Measurements from ENCODE around the gene FKBP6. TPM values are rescaled to one million over a fixed set of nuclear protein-coding genes. Genes with fewer than 3 reads are reported as not detected.

Gene FKBP6
- total RNA-seq, 1 experiment from 2014 or later, result not detected

GRCh38 chr7:73369622-73370021 lies 41.7 kb downstream of the FKBP6 start:
- no peak overlapping the region for H4K91ac ChIP-seq (ENCODE audit: insufficient read length, low read depth, low read length)
- no peak overlapping the region for H3K14ac ChIP-seq (ENCODE audit: insufficient read depth, low read length)
- Mint-ChIP-seq H3K4me3 (no peak overlapping the region), H3K27ac (peak overlapping the region in 1 of 3 experiments; percentile 23; a peak in 3 of 7 replicates), H3K4me1 (peaks cover 0 to 4% of the 10 kb centered on the region in 2 experiments; a peak in 2 of 4 replicates), H3K27me3 (ENCODE audit: low read depth) (no peaks in the 10 kb centered on the region), H3K9me3 (no peaks in the 10 kb centered on the region), H3K36me3 (ENCODE audit: insufficient read depth in 1 of 3, low read depth in 3 of 3) (no peaks in the 10 kb centered on the region)
- H3K23me2 ChIP-seq (ENCODE audit: insufficient read length, low read depth, low read length, poor library complexity, severe bottlenecking), result no peaks in the 10 kb centered on the region
- no peak overlapping the region for H2BK20ac ChIP-seq (ENCODE audit: low read depth, low read length, poor library complexity, severe bottlenecking)
- H3K79me2 ChIP-seq (ENCODE audit: insufficient read depth, low read length), result no peaks in the 10 kb centered on the region
- H2BK12ac ChIP-seq (ENCODE audit: insufficient read length, low read depth, low read length), result no peak overlapping the region
- no peak overlapping the region for H3T11ph ChIP-seq (ENCODE audit: low read length)
- no peaks in the 10 kb centered on the region for H3K79me1 ChIP-seq (ENCODE audit: insufficient read depth, low read depth, low read length, poor library complexity, severe bottlenecking)
- no peak overlapping the region for H3K56ac ChIP-seq (ENCODE audit: insufficient read length, low read depth, low read length)
- H3K4ac ChIP-seq (ENCODE audit: low read depth, low read length), result no peak overlapping the region
- H3K9me3 ChIP-seq (ENCODE audit: control insufficient read depth, low read depth, low read length), result no peaks in the 10 kb centered on the region
- H3K27me3 ChIP-seq (ENCODE audit: insufficient read depth, low read length), result no peaks in the 10 kb centered on the region
- no peak overlapping the region for H4K5ac ChIP-seq (ENCODE audit: insufficient read length, low read depth, low read length)
- H3K18ac ChIP-seq (ENCODE audit: insufficient read length, low read depth, low read length), result no peak overlapping the region
- H3K27ac ChIP-seq (ENCODE audit: insufficient read length, low read depth, low read length), result no peak overlapping the region
- no peak overlapping the region for H2BK5ac ChIP-seq (ENCODE audit: insufficient read length, low read length)
- no peak overlapping the region for H3K4me2 ChIP-seq (ENCODE audit: insufficient read depth, insufficient read length, low read length)
- no peak overlapping the region for H4K8ac ChIP-seq (replicated peaks; ENCODE audit: insufficient read length, low read depth, low read length)
- no peak overlapping the region for H2BK120ac ChIP-seq (ENCODE audit: low read depth, low read length, poor library complexity, severe bottlenecking)
- no peak overlapping the region for H3K23ac ChIP-seq (ENCODE audit: insufficient read length, low read depth, low read length)
- no peak for TF ChIP-seq CTCF (conservative IDR thresholded peaks at IDR 0.05)
- no peak overlapping the region for H3K9ac ChIP-seq (ENCODE audit: extremely low read depth, insufficient read length, low read length)
- WGBS (ENCODE audit: extremely low coverage, insufficient read length, low lambda C conversion rate), result no CpG with 5 or more reads among the region's 9 CpGs
- no peaks in the 10 kb centered on the region for H3K4me1 ChIP-seq (ENCODE audit: insufficient read depth, low read length)
- H2BK15ac ChIP-seq (ENCODE audit: low read depth, low read length), result no peak overlapping the region
- H2AFZ ChIP-seq (ENCODE audit: low read length), result no peak overlapping the region
- no peak overlapping the region for H2AK5ac ChIP-seq (ENCODE audit: insufficient read length, low read length)
- H4K20me1 ChIP-seq (ENCODE audit: control insufficient read depth, insufficient read depth, insufficient read length), result no peaks in the 10 kb centered on the region
- no peak for DNase-seq
